ENCODE measurements around the gene TTLL6.

The TTLL6 gene

DNA sequence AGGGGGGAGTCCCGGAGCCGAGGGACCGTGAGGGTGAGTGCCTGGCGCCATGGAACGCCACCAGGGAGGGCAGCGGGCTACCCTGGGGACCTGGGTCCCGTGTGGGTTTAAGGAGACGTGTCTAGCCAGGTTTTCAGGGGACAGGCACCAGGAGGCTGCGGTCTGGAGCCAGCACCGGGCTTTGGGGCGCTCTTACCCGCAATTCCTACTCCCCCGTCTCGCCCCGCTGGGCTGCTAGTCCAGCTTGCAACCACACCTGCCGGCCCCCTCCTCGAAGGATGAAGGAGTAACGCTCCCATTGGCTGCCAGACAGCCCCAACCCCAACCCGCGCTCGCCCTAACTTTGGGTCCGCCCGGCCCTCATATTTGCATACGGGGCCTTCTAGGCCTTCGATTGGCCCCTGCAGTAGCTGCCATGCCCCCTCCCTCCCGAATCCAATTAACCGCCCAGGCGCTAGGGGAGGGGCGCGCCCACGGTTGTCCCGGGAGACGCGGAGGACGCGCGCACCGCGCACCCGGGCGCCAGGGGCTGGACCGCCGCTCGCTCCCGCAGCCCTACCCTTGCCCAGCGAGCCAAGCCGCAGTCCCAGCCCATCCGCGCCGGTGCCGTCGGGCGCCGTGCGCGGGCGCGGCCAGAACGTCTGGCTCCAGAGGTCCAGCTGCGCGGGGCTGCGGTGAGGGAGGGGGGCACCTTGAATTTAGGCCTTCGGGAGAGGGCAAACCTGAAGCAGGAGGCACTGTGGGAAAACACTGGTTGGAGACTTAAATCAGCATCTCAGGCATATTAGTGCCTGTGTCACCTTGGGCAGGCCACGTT is at the start of gene TTLL6:
TSS of gene TTLL6 (minus strand) at position 456 of the 817 bp plus-strand sequence. CDS start at position 299, 157 bp downstream.
- no peaks in the 10 kb centered on the region for H3K9me3 Mint-ChIP-seq
- peak within 1 kb of the TSS; percentile 72 to 83 (median 75) for H3K4me3 Mint-ChIP-seq
- peaks cover 15% of the 10 kb centered on the region for H3K4me1 Mint-ChIP-seq
- TF ChIP-seq, protein P1, sequence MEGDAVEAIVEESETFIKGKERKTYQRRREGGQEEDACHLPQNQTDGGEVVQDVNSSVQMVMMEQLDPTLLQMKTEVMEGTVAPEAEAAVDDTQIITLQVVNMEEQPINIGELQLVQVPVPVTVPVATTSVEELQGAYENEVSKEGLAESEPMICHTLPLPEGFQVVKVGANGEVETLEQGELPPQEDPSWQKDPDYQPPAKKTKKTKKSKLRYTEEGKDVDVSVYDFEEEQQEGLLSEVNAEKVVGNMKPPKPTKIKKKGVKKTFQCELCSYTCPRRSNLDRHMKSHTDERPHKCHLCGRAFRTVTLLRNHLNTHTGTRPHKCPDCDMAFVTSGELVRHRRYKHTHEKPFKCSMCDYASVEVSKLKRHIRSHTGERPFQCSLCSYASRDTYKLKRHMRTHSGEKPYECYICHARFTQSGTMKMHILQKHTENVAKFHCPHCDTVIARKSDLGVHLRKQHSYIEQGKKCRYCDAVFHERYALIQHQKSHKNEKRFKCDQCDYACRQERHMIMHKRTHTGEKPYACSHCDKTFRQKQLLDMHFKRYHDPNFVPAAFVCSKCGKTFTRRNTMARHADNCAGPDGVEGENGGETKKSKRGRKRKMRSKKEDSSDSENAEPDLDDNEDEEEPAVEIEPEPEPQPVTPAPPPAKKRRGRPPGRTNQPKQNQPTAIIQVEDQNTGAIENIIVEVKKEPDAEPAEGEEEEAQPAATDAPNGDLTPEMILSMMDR (IDR thresholded peaks at IDR 0.05; ENCODE audit: unreplicated experiment in 3 of 3): no peak
- no peak within 1 kb of the TSS for H3K27ac Mint-ChIP-seq
- peaks cover 77% of the 10 kb centered on the region for H3K27me3 Mint-ChIP-seq (ENCODE audit: low read depth)
- H3K36me3 Mint-ChIP-seq (ENCODE audit: low read depth): no peaks in the 10 kb centered on the region

DNA sequence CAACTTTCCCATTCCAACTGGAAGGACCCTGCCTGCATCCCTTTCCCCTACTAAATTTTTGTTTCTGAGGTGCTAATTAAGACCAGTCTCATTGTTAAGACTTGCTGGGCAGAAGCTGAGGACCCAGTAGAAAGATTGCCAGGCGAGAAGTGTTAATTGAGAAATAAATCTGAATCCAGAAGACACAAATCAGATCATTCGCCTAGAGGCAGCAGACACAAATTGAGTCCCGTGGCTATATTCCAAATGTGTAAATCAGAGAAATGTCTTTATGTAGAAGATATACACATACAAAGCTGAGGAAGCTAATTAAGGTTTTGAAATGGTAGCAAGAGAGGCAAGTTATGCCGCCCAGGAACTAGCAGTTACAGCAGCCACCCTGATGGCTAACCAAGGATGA is 43.4 kb upstream of the TTLL6 start:
- Mint-ChIP-seq H3K27me3 (ENCODE audit: low read depth) (no peaks in the 10 kb centered on the region), H3K36me3 (ENCODE audit: low read depth) (peaks cover 62% of the 10 kb centered on the region), H3K4me3 (no peak overlapping the region), H3K4me1 (no peaks in the 10 kb centered on the region), H3K27ac (no peak overlapping the region), H3K9me3 (no peaks in the 10 kb centered on the region)
- TF ChIP-seq, protein P1 (IDR thresholded peaks at IDR 0.05; ENCODE audit: unreplicated experiment in 3 of 3): peak in 1 of 3 experiments; percentile 2

GRCh38 chr17:48860034-48860433 is 43.0 kb upstream of the TTLL6 start:
- Mint-ChIP-seq H3K4me3 (no peak overlapping the region), H3K36me3 (ENCODE audit: low read depth) (peaks cover 63% of the 10 kb centered on the region), H3K27me3 (ENCODE audit: low read depth) (no peaks in the 10 kb centered on the region), H3K27ac (no peak overlapping the region), H3K9me3 (no peaks in the 10 kb centered on the region), H3K4me1 (no peaks in the 10 kb centered on the region)
- TF ChIP-seq, protein P1 (IDR thresholded peaks at IDR 0.05; ENCODE audit: unreplicated experiment in 3 of 3): peak in 2 of 3 experiments; percentile 16 to 25

DNA sequence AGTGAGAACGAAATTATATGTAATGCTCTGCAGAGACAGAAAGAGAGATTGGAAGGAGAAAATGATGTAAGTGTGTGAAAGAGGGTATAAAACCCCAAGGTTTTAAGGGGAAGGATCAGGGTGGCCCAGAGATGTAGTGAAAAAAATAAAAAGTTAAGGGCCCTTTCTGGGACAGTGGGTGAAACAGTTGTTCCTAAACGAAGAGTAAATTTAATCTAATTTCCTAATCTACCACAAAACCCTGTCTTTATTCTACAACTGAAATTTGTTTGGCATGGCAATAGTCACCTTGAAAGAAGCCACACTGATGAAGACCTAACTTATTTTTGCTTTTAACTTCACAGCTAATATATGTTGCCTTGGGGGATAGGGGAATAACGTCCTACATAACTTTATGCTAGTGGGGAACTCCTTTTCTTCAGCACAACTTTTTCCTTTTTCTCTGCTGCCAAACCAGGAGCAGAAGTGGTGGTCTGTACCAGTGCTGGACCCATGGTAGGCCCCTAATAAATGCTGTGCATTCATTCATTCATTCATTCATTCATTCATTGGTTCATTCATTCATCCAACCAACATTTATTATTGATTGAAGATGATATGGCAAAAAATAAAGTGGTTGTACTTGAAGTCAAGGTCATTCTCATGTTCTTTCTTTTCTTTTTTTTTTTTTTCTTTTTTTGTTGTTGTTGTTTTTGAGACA is 39.2 kb upstream of the TTLL6 start:
- no peak overlapping the region for H3K4me3 Mint-ChIP-seq
- no peaks in the 10 kb centered on the region for H3K4me1 Mint-ChIP-seq
- no peak overlapping the region for H3K27ac Mint-ChIP-seq
- no peaks in the 10 kb centered on the region for H3K27me3 Mint-ChIP-seq (ENCODE audit: low read depth)
- no peaks in the 10 kb centered on the region for H3K9me3 Mint-ChIP-seq
- peaks cover 52% of the 10 kb centered on the region for H3K36me3 Mint-ChIP-seq (ENCODE audit: low read depth)
- TF ChIP-seq, protein P1 (IDR thresholded peaks at IDR 0.05; ENCODE audit: unreplicated experiment in 3 of 3): no peak

- TF ChIP-seq, protein P1 (IDR thresholded peaks at IDR 0.05; ENCODE audit: unreplicated experiment in 3 of 3): no peak
- Mint-ChIP-seq H3K27ac (no peak overlapping the region), H3K36me3 (ENCODE audit: low read depth) (peaks cover 44% of the 10 kb centered on the region), H3K27me3 (ENCODE audit: low read depth) (no peaks in the 10 kb centered on the region), H3K4me1 (no peaks in the 10 kb centered on the region), H3K9me3 (no peaks in the 10 kb centered on the region), H3K4me3 (no peak overlapping the region)
Observed at GRCh38 chr17:48854774-48855476, 37.9 kb upstream of the TTLL6 start.

Measured in nephron (organoid).